Measurements from ENCODE around the gene PRMT5.

PRMT5 gene

DNA sequence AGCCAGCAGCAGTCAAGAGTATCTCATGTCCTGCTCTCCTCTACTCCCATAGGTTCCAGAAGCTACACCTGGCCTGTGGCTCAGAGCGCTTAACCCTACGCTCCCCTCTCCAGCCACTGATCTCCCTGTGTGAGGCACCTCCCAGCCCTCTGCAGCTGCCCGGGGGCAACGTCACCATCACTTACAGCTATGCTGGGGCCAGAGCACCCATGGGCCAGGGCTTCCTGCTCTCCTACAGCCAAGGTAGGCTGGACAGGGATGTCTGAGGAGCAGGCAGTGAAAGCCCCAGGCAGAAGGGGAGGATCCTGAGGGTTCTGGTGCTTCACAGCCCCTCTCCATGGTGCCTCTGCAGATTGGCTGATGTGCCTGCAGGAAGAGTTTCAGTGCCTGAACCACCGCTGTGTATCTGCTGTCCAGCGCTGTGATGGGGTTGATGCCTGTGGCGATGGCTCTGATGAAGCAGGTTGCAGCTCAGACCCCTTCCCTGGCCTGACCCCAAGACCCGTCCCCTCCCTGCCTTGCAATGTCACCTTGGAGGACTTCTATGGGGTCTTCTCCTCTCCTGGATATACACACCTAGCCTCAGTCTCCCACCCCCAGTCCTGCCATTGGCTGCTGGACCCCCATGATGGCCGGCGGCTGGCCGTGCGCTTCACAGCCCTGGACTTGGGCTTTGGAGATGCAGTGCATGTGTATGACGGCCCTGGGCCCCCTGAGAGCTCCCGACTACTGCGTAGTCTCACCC is 54.0 kb downstream of the PRMT5 start:
- no peak for DNase-seq (ENCODE audit: low read depth)

DNA sequence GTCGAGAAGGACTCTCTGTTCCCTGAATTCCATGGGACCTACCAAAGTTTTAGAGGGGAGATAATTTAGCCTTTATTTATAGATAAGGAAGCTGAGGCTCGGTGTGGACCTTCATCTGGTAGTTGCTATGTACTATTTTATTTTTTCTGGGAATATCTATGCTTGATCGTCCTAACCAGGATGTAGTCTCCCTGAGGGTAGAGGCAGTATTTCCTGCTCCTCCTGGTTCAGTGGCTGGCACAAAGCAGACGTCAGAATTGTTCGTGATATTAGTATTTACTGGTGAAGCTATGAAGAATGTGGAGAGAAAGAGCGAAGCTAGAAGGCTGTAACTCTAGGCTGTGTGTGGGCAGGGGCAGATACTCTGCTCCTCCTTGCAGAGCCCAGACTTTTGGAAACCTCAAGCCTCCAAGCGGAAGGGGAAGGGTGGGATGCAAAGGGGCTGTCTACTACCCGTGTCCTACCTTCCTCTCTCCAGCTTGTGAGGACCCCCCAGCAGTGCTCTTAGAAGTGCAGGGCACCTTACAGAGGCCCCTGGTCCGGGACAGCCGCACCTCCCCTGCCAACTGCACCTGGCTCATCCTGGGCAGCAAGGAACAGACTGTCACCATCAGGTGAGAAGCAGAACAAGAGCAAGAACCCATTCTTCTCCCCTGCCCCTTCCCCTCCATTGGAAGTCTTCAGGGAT is 56.2 kb downstream of the PRMT5 start:
- no peak for DNase-seq (ENCODE audit: low read depth)

DNA sequence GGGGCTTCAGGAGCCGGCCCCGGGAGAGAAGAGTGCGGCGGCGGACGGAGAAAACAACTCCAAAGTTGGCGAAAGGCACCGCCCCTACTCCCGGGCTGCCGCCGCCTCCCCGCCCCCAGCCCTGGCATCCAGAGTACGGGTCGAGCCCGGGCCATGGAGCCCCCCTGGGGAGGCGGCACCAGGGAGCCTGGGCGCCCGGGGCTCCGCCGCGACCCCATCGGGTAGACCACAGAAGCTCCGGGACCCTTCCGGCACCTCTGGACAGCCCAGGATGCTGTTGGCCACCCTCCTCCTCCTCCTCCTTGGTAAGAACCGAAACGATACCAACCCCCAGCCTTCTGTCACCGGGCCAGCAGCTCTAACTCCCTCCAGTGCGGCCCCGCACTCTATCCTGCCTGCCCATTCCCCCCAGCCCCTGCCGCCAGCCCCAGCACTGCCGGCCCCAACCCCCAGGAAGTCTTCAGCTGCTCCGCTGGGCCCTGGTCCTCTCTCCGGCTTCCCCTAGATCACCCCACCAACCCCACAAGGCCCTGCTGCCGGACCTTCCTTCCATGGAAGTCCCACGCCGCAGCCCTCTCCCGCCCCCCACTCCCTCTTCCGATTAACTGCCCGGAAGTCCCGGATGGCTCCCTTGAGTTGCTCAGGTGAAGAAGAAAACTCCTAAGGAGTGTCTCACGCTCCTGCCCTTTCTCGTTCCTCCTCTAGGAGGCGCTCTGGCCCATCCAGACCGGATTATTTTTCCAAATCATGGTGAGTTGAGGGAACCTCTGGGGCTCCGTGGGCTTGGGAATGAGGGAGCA is 56.9 kb downstream of the PRMT5 start:
- DNase-seq (ENCODE audit: low read depth), result peak; percentile 78

DNA sequence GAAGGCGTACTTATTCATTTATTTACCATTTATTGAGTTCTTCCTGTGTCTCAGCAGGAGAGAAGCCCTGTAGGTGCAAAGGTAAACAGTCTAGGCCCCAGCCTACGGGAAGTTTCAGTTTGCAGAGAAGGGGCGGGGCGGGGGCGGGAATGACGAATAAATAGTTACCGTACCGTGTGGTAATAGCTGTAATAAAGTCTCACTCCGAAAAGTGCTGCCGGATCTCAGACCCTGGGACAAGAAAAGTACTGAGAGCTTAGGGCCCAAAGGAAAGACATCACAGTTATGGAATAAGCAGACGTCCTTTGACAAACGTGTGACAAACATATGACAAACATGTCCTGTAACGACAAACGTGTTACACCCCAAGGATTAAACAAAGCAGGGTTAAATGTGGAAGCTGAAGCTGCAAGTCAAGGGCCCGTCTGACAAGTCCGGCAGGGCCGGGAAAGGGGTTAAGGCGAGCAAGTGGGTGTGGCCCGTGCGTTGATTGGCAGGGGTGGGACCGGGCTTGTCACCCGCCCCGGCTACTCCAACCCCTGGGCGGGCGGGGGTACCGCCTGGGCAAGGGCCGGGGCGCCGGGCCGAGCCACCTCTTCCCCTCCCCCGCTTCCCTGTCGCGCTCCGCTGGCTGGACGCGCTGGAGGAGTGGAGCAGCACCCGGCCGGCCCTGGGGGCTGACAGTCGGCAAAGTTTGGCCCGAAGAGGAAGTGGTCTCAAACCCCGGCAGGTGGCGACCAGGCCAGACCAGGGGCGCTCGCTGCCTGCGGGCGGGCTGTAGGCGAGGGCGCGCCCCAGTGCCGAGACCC is 57.7 kb downstream of the PRMT5 start, which contains the start of gene LRP10:
LRP10 (plus strand) TSS at position 517 of the 809 bp plus-strand sequence. CDS start 564 bp downstream, outside the sequence.
- peak; percentile 74 for DNase-seq (ENCODE audit: low read depth)

DNA sequence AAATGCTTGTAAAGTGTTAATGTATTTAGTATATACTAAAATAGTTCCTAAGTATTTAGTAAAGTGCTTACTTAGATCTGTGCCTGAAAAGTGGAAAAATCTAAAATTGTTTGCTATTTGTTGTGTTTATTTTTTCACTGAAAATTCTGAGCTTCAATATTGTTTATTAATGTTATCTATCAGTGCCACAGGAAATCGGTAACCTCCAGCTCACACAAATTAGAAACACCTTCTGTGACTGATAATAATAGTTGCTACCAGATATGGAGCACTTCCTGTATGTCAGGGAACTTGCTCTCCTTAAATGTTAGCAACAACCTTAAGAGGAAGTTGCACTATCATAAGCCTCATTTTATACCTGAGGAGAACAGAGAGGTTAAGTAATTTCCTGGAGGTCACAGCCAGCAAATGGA is 58.4 kb downstream of the PRMT5 start:
- DNase-seq (ENCODE audit: low read depth), result no peak

Data from CMK (cell line).